ENCODE measurements around the gene SCYGR4. TPM values are rescaled to one million over a fixed set of nuclear protein-coding genes. Genes with fewer than 3 reads are reported as not detected.

SCYGR4 gene
- total RNA-seq (2011; cell fraction: chromatin; rRNA removed; ENCODE audit: low replicate concordance): not detected in 2 replicates
- total RNA-seq (2011; cell fraction: nucleolus; rRNA removed): not detected in 2 replicates
- not detected in 2 replicates for total RNA-seq (2011; cell fraction: nucleoplasm; rRNA removed)
- total RNA-seq (2014; rRNA removed): not detected in 2 replicates
- not detected in 2 replicates for total RNA-seq (2014; rRNA removed; fragmentation: Illumina TruSeq; extraction: Trizol)
- total RNA-seq (2015; rRNA removed; fragmentation: Illumina TruSeq; extraction: Trizol): not detected in 2 replicates
- total RNA-seq (2021): not detected in 2 replicates
- polyA plus RNA-seq (2011; rRNA removed): not detected in 2 replicates
- polyA plus RNA-seq (2011; cell fraction: cytosol; rRNA removed): not detected in 2 replicates
- not detected in 2 replicates for polyA plus RNA-seq (2011; cell fraction: nucleus; rRNA removed)
- not detected in 2 replicates for polyA plus RNA-seq (2012)
- polyA plus RNA-seq (2014; fragmentation: Illumina TruSeq; extraction: Trizol): not detected in 2 replicates
- polyA plus RNA-seq (2014; fragmentation: Nextera tagmentation; extraction: Ambion mirVana): not detected
- polyA plus RNA-seq (2014; rRNA removed): 0.09 TPM in 1 of 2 replicates, not detected in the other
- not detected in 2 replicates for polyA minus RNA-seq (2011; rRNA and poly(A)+ RNA removed)
- polyA minus RNA-seq (2011; cell fraction: cytosol; rRNA and poly(A)+ RNA removed): not detected in 2 replicates
- polyA minus RNA-seq (2011; cell fraction: nucleus; rRNA and poly(A)+ RNA removed): not detected in 2 replicates
- Bru-seq, nascent RNA: not detected
- BruChase-seq, experiment 1, labeled RNA remaining after a 2-hour chase: percentile 38 among the genes with signal in this experiment
- percentile 37 among the genes with signal in this experiment for BruChase-seq, experiment 2, labeled RNA remaining after a 6-hour chase
- long read RNA-seq, experiment 1: 0 reads
- long read RNA-seq, experiment 2: 0 reads
- long read RNA-seq, experiment 3: 0 reads

- DNase-seq (ENCODE audit: extremely low read depth in 1 of 4, low spot score in 3 of 4) (no peak), ATAC-seq (0 out of 3 replicates have a peak, but pooled peaks have one; percentile 25), FAIRE-seq (no peak)
- in situ Hi-C loops (cut with MboI): no loop called here
- Histone ChIP-seq H3K4me1 (replicated peaks in 1 of 2; ENCODE audit: control insufficient read depth in 2 of 2, insufficient read depth in 2 of 2, low read length in 2 of 2) (no peaks in the 10 kb centered on the region), H3K27me3 (ENCODE audit: control insufficient read depth in 2 of 2, insufficient read depth in 2 of 2, low read length in 2 of 2) (peaks cover 0 to 44% of the 10 kb centered on the region in 2 experiments; a peak in 2 of 5 replicates), H3K9ac (ENCODE audit: insufficient read depth in 1 of 2, low read depth in 2 of 2, low read length in 2 of 2) (no peak within 1 kb of the TSS), H4K20me1 (replicated peaks; ENCODE audit: control insufficient read depth, insufficient read depth, low read length) (no peaks in the 10 kb centered on the region), H2AFZ (ENCODE audit: low read depth, low read length) (no peak within 1 kb of the TSS), H3K9me3 (replicated peaks; ENCODE audit: control insufficient read depth, insufficient read depth, low read depth, low read length) (no peaks in the 10 kb centered on the region), H3K36me3 (ENCODE audit: control insufficient read depth, insufficient read depth, low read length) (no peaks in the 10 kb centered on the region), H3K79me2 (ENCODE audit: control insufficient read depth, insufficient read depth, low read length) (no peaks in the 10 kb centered on the region), H3K27ac (ENCODE audit: extremely low read depth, low read depth, low read length) (no peak within 1 kb of the TSS), H3K4me3 (no peak within 1 kb of the TSS), H3K9me1 (ENCODE audit: control insufficient read depth, insufficient read depth, low read length) (no peaks in the 10 kb centered on the region), H3K4me2 (ENCODE audit: insufficient read depth, low read length) (no peak within 1 kb of the TSS)
- peak; percentile 99 for TF ChIP-seq ZBTB9 (CRISPR knock-in tag; IDR thresholded peaks at IDR 0.05)
- peak; percentile 84 for TF ChIP-seq ZBTB1 (CRISPR knock-in tag; IDR thresholded peaks at IDR 0.05; ENCODE audit: borderline replicate concordance, low read depth)
- TF ChIP-seq RNF2 (IDR thresholded peaks at IDR 0.05): no peak
- intact Hi-C loops (cut with micrococcal nuclease): no loop called here
- WGBS (ENCODE audit: insufficient coverage, low coverage, missing lambda C conversion rate): 6% methylated on average over 9 of the region's 20 CpGs
- CTCF ChIA-PET (ENCODE audit: low intra/inter-chr PET ratio): no interaction called here
- POLR2A ChIA-PET: no interaction called here
- BruUV-seq (replicated peaks): no TSS peak
These were observed at the start of gene SCYGR4 for GRCh38 chr2:227617316-227618230. Gene SCYGR4 (plus strand): TSS chr2:227617498. CDS start chr2:227617498, 0 bp downstream.

Data from K562 (cell line).